GM23338 (cell line): Measurements from ENCODE around the gene GBX1. TPM values are rescaled to one million over a fixed set of nuclear protein-coding genes. Genes with fewer than 3 reads are reported as not detected.

ENCODE experiments used
- ATAC-seq: fragments of 200-7000 bp; cut with Tn5 transposase; 3 replicates; pipeline ENCODE4 v1.9.1; 2020
- DNase-seq: peaks from one replicate; pipeline ENCODE4 v3.0.0-alpha.2; 2015; ENCODE audit warnings: low spot score
- H2AFZ ChIP-seq: fragments of 200-600 bp; sonication (generic); 2 replicates; pipeline ENCODE4 v1.8.0; 2016; ENCODE audit warnings: antibody characterized with exemption, mild to moderate bottlenecking, moderate library complexity
- H3F3A ChIP-seq: fragments of 200-600 bp; sonication (generic); replicated peaks from 2 replicates; pipeline ENCODE4 v1.8.0; 2017; ENCODE audit warnings: antibody characterized with exemption, mixed run types, low read depth
- H3K27ac ChIP-seq: fragments of 200-600 bp; sonication (generic); 2 replicates; pipeline ENCODE4 v1.6.1; 2016; ENCODE audit warnings: low read depth
- H3K27me3 ChIP-seq: fragments of 200-600 bp; sonication (generic); 2 replicates; pipeline ENCODE4 v1.8.0; 2016; ENCODE audit warnings: mild to moderate bottlenecking, mixed run types, moderate library complexity; ENCODE audit not compliant: insufficient read depth
- H3K36me3 ChIP-seq: fragments of 200-600 bp; sonication (generic); 2 replicates; pipeline ENCODE4 v1.8.0; 2016; ENCODE audit warnings: mild to moderate bottlenecking; ENCODE audit not compliant: insufficient read depth
- H3K4me1 ChIP-seq: fragments of 200-600 bp; sonication (generic); 2 replicates; pipeline ENCODE4 v1.8.0; 2016; ENCODE audit warnings: mild to moderate bottlenecking, moderate library complexity; ENCODE audit not compliant: insufficient read depth
- H3K4me2 ChIP-seq: fragments of 200-600 bp; sonication (generic); 2 replicates; pipeline ENCODE4 v1.7.1; 2017; ENCODE audit warnings: mixed run types
- H3K4me3 ChIP-seq: fragments of 200-600 bp; sonication (generic); 2 replicates; pipeline ENCODE4 v1.6.1; 2016; ENCODE audit warnings: mixed run types
- H3K79me2 ChIP-seq: fragments of 200-600 bp; sonication (generic); replicated peaks from 2 replicates; pipeline ENCODE4 v1.8.0; 2017; ENCODE audit warnings: mild to moderate bottlenecking; ENCODE audit not compliant: insufficient read depth
- H3K9me2 ChIP-seq: fragments of 200-600 bp; sonication (generic); 2 replicates; pipeline ENCODE4 v1.8.0; 2017; ENCODE audit not compliant: insufficient read depth
- H4K20me1 ChIP-seq: fragments of 200-600 bp; sonication (generic); replicated peaks from 2 replicates; pipeline ENCODE4 v1.8.0; 2017; ENCODE audit warnings: mild to moderate bottlenecking; ENCODE audit not compliant: insufficient read depth
- H3K27ac Mint-ChIP-seq: 2 replicates; pipeline ENCODE4 v1.8.0; 2020; ENCODE audit warnings: inconsistent platforms, mild to moderate bottlenecking, moderate library complexity, mixed read lengths
- H3K27me3 Mint-ChIP-seq: 3 replicates; pipeline ENCODE4 v1.8.0; 2022; ENCODE audit warnings: low read depth, mild to moderate bottlenecking, moderate library complexity, mixed read lengths, inconsistent platforms; ENCODE audit not compliant: insufficient read depth, poor library complexity
- H3K36me3 Mint-ChIP-seq: 3 replicates; pipeline ENCODE4 v1.8.0; 2021; ENCODE audit warnings: low read depth, mild to moderate bottlenecking, inconsistent platforms, moderate library complexity, mixed read lengths
- H3K4me1 Mint-ChIP-seq: 3 replicates; pipeline ENCODE4 v1.8.0; 2020; ENCODE audit warnings: mild to moderate bottlenecking, inconsistent platforms, mixed read lengths
- H3K4me3 Mint-ChIP-seq: 3 replicates; pipeline ENCODE4 v1.8.0; 2021; ENCODE audit warnings: moderate library complexity, mild to moderate bottlenecking, inconsistent platforms, mixed read lengths
- H3K9me3 Mint-ChIP-seq: 3 replicates; pipeline ENCODE4 v1.8.0; 2020; ENCODE audit warnings: moderate library complexity, mild to moderate bottlenecking, inconsistent platforms, mixed read lengths
- CTCF ChIP-seq, 2 experiments: fragments of 200-600 bp in 1 of 2; sonication (generic) in 1 of 2; conservative IDR thresholded peaks; 2 replicates each; pipeline versions ENCODE4 v1.5.1 to v1.6.1; 2016 to 2017; ENCODE audit warnings: antibody characterized with exemption in 2 of 2, low read depth in 2 of 2, mild to moderate bottlenecking in 2 of 2, moderate library complexity in 1 of 2
- EZH2 ChIP-seq: fragments of 200-600 bp; sonication (generic); IDR thresholded peaks from one replicate; pipeline ENCODE4 v1.8.0; 2017; ENCODE audit warnings: antibody characterized with exemption, mild to moderate bottlenecking, low read depth; ENCODE audit not compliant: unreplicated experiment
- STAT1 ChIP-seq: IDR thresholded peaks from one replicate; pipeline ENCODE4 v1.6.1; 2016; ENCODE audit warnings: antibody characterized with exemption; ENCODE audit not compliant: unreplicated experiment
- ZNF114 ChIP-seq: fragments of 250-450 bp; sonication (Bioruptor Pico); IDR thresholded peaks from 2 replicates; pipeline ENCODE4 v1.5.0; 2020; ENCODE audit warnings: mild to moderate bottlenecking, moderate library complexity
- ZNF462 ChIP-seq: fragments of 250-450 bp; sonication (Bioruptor Pico); IDR thresholded peaks from 2 replicates; pipeline ENCODE4 v1.5.0; 2020; ENCODE audit warnings: mild to moderate bottlenecking, moderate library complexity
- polyA plus RNA-seq: library from polyadenylated mRNA; unstranded; fragments of >200 nt; fragmentation: Nextera tagmentation; extraction: Ambion mirVana; gene quantifications from 2 replicates; pipeline ENCODE4 v1.2.1, GENCODE V29; 2016
- total RNA-seq: library from RNA; depleted of rRNA; stranded (reverse); fragments of >200 nt; shearing (Covaris generic); gene quantifications from 2 replicates; pipeline ENCODE4 v1.2.3, GENCODE V29; 2014

Gene GBX1
- total and polyA plus RNA-seq, 2 experiments from 2014 or later = 0.24 TPM; not detected in 1

- H3K27ac Mint-ChIP-seq = no peak overlapping the region
- Histone ChIP-seq H3F3A (no peaks in the 10 kb centered on the region), H3K36me3 (no peaks in the 10 kb centered on the region), H2AFZ (no peak overlapping the region), H3K79me2 (no peaks in the 10 kb centered on the region), H3K9me2 (0 out of 2 replicates have a peak, but pooled peaks cover 5% of the 10 kb centered on the region), H3K4me2 (no peak overlapping the region), H3K27ac (no peak overlapping the region), H3K4me3 (no peak overlapping the region), H3K4me1 (no peaks in the 10 kb centered on the region), H3K27me3 (peaks cover 20% of the 10 kb centered on the region), H4K20me1 (no peaks in the 10 kb centered on the region)
- no peak for DNase-seq
- H3K4me3 Mint-ChIP-seq = no peak overlapping the region
- H3K36me3 Mint-ChIP-seq = 0 out of 3 replicates have a peak, but pooled peaks cover 3% of the 10 kb centered on the region
- peaks cover 10% of the 10 kb centered on the region; the same call in 2 of the 3 replicates for H3K9me3 Mint-ChIP-seq
- peaks cover 20% of the 10 kb centered on the region for H3K27me3 Mint-ChIP-seq
- no peak for TF ChIP-seq ZNF114 (CRISPR knock-in tag)
- peaks cover 12% of the 10 kb centered on the region for H3K4me1 Mint-ChIP-seq
- no peak for ATAC-seq
Measured at GRCh38 chr7:151179287-151179860, 11.9 kb upstream of the GBX1 start.

- Histone ChIP-seq H3K36me3 (no peaks in the 10 kb centered on the region), H3K9me2 (0 out of 2 replicates have a peak, but pooled peaks cover 5% of the 10 kb centered on the region), H3K4me3 (no peak overlapping the region), H4K20me1 (no peaks in the 10 kb centered on the region), H3K4me1 (no peaks in the 10 kb centered on the region), H3K79me2 (no peaks in the 10 kb centered on the region), H2AFZ (no peak overlapping the region), H3K27ac (no peak overlapping the region), H3F3A (no peaks in the 10 kb centered on the region), H3K27me3 (peaks cover 25% of the 10 kb centered on the region), H3K4me2 (no peak overlapping the region)
- DNase-seq (no peak), ATAC-seq (no peak)
- Mint-ChIP-seq H3K27ac (no peak overlapping the region), H3K36me3 (0 out of 3 replicates have a peak, but pooled peaks cover 3% of the 10 kb centered on the region), H3K9me3 (peaks cover 12% of the 10 kb centered on the region), H3K27me3 (peaks cover 21% of the 10 kb centered on the region), H3K4me1 (peaks cover 12% of the 10 kb centered on the region), H3K4me3 (no peak overlapping the region)
- no peak for TF ChIP-seq EZH2
- TF ChIP-seq STAT1 = no peak
- TF ChIP-seq CTCF (conservative IDR thresholded peaks at IDR 0.05; ENCODE audit: low read depth in 2 of 2) = no peak
- TF ChIP-seq ZNF462 (CRISPR knock-in tag) = no peak
Measured at GRCh38 chr7:151178831-151179230, 11.3 kb upstream of the GBX1 start.
